Measurements from ENCODE around the gene RFNG. TPM values are rescaled to one million over a fixed set of nuclear protein-coding genes. Genes with fewer than 3 reads are reported as not detected.
A peak's percentile ranks its signal among the peaks of the same experiment; 100 is the strongest.

RFNG gene
- total and polyA plus RNA-seq, 2 of the 13 experiments (the other 11 are each of a cell fraction or from before 2014, with no cell fraction given): 61.4 to 64.0 TPM

GRCh38 chr17:82015311-82015971, 36.2 kb downstream of the RFNG start (continued):
- no peak for TF ChIP-seq POGZ (CRISPR knock-in tag; IDR thresholded peaks at IDR 0.05)
- TF ChIP-seq NFRKB (IDR thresholded peaks at IDR 0.05): no peak
- no peak for TF ChIP-seq TCF7L2 (IDR thresholded peaks at IDR 0.05; ENCODE audit: low read depth, low read length)
- TF ChIP-seq FOXP1 (IDR thresholded peaks at IDR 0.05): no peak
- TF ChIP-seq FOXP1 (CRISPR knock-in tag; IDR thresholded peaks at IDR 0.05): peak; percentile 27; the same call in 1 of the 2 replicates
- TF ChIP-seq ZSCAN21 (CRISPR knock-in tag; IDR thresholded peaks at IDR 0.05; ENCODE audit: borderline replicate concordance): 0 out of 2 replicates have a peak, but pooled peaks have one; percentile 14
- TF ChIP-seq ATF4 (CRISPR knock-in tag; IDR thresholded peaks at IDR 0.05): no peak
- TF ChIP-seq PAWR (CRISPR knock-in tag; IDR thresholded peaks at IDR 0.05; ENCODE audit: borderline replicate concordance): no peak
- no peak for TF ChIP-seq PBX3 (CRISPR knock-in tag; IDR thresholded peaks at IDR 0.05; ENCODE audit: borderline replicate concordance)
- TF ChIP-seq ZBTB10 (CRISPR knock-in tag; IDR thresholded peaks at IDR 0.05; ENCODE audit: borderline replicate concordance): peak; percentile 52; the same call in 1 of the 2 replicates
- no peak for TF ChIP-seq ZHX1 (CRISPR knock-in tag; IDR thresholded peaks at IDR 0.05; ENCODE audit: low read depth)
- peak; percentile 40 for TF ChIP-seq PCBP1 (IDR thresholded peaks at IDR 0.05; ENCODE audit: borderline replicate concordance, low read depth, low read length)
- no peak for TF ChIP-seq ETS1 (CRISPR knock-in tag; IDR thresholded peaks at IDR 0.05)
- TF ChIP-seq THAP11 (CRISPR knock-in tag; IDR thresholded peaks at IDR 0.05): 0 out of 2 replicates have a peak, but pooled peaks have one; percentile 28
- TF ChIP-seq ELF3 (CRISPR knock-in tag; IDR thresholded peaks at IDR 0.05): no peak; the same call in 1 of the 2 replicates
- 0 out of 2 replicates have a peak, but pooled peaks have one; percentile 38 for TF ChIP-seq ZNF550 (CRISPR knock-in tag; IDR thresholded peaks at IDR 0.05; ENCODE audit: borderline replicate concordance)
- TF ChIP-seq POLR2AphosphoS5 (IDR thresholded peaks at IDR 0.05; ENCODE audit: low read depth, low read length): no peak
- no peak for TF ChIP-seq NFE2L1 (CRISPR knock-in tag; IDR thresholded peaks at IDR 0.05; ENCODE audit: borderline replicate concordance)
- no peak for TF ChIP-seq GZF1 (CRISPR knock-in tag; IDR thresholded peaks at IDR 0.05)
- peak; percentile 13 for TF ChIP-seq TAF15 (IDR thresholded peaks at IDR 0.05; ENCODE audit: low read depth, low read length, poor library complexity, severe bottlenecking)
- TF ChIP-seq IRX3 (CRISPR knock-in tag; IDR thresholded peaks at IDR 0.05; ENCODE audit: borderline replicate concordance, low read depth): no peak
